GM20431 (cell line): ENCODE data around the gene HIGD1A.
"Not testable (repeated sequence)": the region's sequence is repeated elsewhere in the genome, so short reads cannot be mapped to it uniquely, and the experiment has no call there.

ENCODE experiments used
- in situ Hi-C: fragments of 300-500 bp; cut with MseI, MboI; formaldehyde crosslinking; loops from one replicate; pipeline ENCODE4 v1.15.0; 2020; ENCODE audit warnings: low sequenced_read_pairs; ENCODE audit not compliant: unreplicated experiment

HIGD1A gene

GRCh38 chr3:42829628-42830436 lies 25.5 kb upstream of the HIGD1A start:
- in situ Hi-C loops, result no loop called here

GRCh38 chr3:42829083-42829627 lies 24.9 kb upstream of the HIGD1A start:
- in situ Hi-C loops, result no loop called here

- in situ Hi-C loops, result no loop called here
Observed at GRCh38 chr3:42827654-42828053, 23.4 kb upstream of the HIGD1A start.

GRCh38 chr3:42827023-42827422 lies 22.7 kb upstream of the HIGD1A start:
- in situ Hi-C loops, result no loop called here

GRCh38 chr3:42826141-42826540 lies 21.9 kb upstream of the HIGD1A start:
- in situ Hi-C loops, result no loop called here

- in situ Hi-C loops, result no loop called here
Observed at GRCh38 chr3:42823351-42823750, 19.1 kb upstream of the HIGD1A start.

- in situ Hi-C loops, result no loop called here
Observed at GRCh38 chr3:42822828-42823227, 18.5 kb upstream of the HIGD1A start.

GRCh38 chr3:42820746-42821051 lies 16.4 kb upstream of the HIGD1A start:
- in situ Hi-C loops, result no loop called here

- in situ Hi-C loops, result no loop called here
Observed at GRCh38 chr3:42819351-42819965, 15.2 kb upstream of the HIGD1A start.

- in situ Hi-C loops, result no loop called here
Observed at GRCh38 chr3:42815826-42816225, 11.5 kb upstream of the HIGD1A start.

- in situ Hi-C loops, result no loop called here
Observed at GRCh38 chr3:42814914-42815507, 10.7 kb upstream of the HIGD1A start.

- in situ Hi-C loops, result no loop called here
Observed at GRCh38 chr3:42814246-42814645, 10.0 kb upstream of the HIGD1A start.

GRCh38 chr3:42811118-42811883 lies 7.0 kb upstream of the HIGD1A start:
- in situ Hi-C loops, result not testable (repeated sequence)

- in situ Hi-C loops, result not testable (repeated sequence)
Observed at GRCh38 chr3:42810706-42811105, 6.4 kb upstream of the HIGD1A start.

GRCh38 chr3:42809202-42809601 lies 4.9 kb upstream of the HIGD1A start, which contains the start of gene ACKR2:
ACKR2 (plus strand) TSS chr3:42809445; CDS start chr3:42864503, 55,058 bp downstream.
- in situ Hi-C loops, result no loop called here

- in situ Hi-C loops, result no loop called here
Observed at GRCh38 chr3:42807929-42808328, 3.6 kb upstream of the HIGD1A start.

GRCh38 chr3:42805141-42805821 lies 991 bp upstream of the HIGD1A start:
- in situ Hi-C loops, result no loop called here

- in situ Hi-C loops, result no loop called here
Observed at GRCh38 chr3:42804831-42805132, 492 bp upstream of the HIGD1A start.

- in situ Hi-C loops, result no loop called here
Observed at GRCh38 chr3:42803414-42804105, 730 bp downstream of the HIGD1A start.
